HG02840 (cell line): ENCODE results near the gene ERLEC1.
"Not testable (repeated sequence)": the region's sequence is repeated elsewhere in the genome, so short reads cannot be mapped to it uniquely, and the experiment has no call there.

ENCODE experiments used
- ATAC-seq: cut with Tn5 transposase; IDR thresholded peaks from one replicate; pipeline ENCODE4 v1.9.1; 2021; ENCODE audit warnings: mild to moderate bottlenecking, moderate library complexity, moderate number of reproducible peaks; ENCODE audit not compliant: unreplicated experiment, low FRiP score

The ERLEC1 gene

DNA sequence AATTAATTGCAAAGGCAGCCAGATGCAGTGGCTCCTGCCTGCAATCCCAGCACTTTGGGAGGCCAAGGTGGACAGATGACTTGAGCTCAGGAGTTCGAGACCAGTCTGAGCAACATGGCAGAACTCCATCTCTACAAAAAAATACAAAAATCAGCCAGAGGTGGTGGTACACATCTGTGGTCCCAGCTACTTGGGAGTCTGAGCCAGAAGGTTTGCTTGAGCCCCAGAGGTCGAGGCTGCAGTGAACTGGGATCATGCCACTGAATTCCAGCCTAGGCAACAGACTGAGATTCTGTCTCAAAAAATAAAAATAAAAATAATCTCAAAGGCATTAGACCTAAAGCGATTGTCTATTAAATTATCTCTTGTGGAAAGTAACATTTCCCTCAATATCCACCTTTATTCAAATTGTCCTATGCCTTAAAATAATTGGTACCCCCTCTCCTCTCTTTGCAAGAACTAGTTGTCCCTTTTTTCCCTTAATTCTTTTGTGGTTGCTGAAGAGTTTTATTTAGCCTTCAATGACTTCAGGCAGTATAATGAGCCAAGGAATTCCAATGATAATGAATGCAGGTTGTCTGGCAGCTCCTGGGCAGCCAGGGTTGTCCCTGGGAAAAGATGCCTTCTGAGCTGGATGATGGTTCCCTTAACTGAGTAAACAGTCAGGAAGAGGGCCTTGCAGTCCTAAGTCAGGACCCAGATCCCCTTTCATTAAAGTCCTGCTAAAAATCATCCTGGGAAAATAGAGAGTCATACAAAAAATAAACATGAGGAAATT is 40.7 kb downstream of the ERLEC1 start:
- ATAC-seq, result no peak

DNA sequence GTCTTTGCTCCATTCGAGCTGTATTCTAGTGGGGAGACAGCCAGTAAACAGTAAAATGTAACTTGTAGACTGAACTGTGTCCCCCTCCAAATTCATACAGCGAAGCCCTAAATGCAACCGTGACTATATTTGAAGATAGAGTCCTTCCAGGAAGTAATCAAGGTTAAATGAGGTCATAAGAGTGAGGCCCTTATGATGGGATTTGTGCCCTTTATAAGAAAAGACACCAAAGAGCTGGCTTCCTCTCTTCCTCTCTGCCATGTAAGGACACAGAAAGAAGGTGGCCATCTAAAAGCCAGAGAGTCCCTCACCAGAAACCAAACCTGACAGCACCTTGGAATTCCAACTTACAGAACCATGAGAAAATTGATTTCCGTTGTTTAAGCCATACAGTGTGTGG is 41.5 kb downstream of the ERLEC1 start:
- no peak for ATAC-seq

GRCh38 chr2:53829273-53829979 is 42.6 kb downstream of the ERLEC1 start:
- ATAC-seq, result no peak

DNA sequence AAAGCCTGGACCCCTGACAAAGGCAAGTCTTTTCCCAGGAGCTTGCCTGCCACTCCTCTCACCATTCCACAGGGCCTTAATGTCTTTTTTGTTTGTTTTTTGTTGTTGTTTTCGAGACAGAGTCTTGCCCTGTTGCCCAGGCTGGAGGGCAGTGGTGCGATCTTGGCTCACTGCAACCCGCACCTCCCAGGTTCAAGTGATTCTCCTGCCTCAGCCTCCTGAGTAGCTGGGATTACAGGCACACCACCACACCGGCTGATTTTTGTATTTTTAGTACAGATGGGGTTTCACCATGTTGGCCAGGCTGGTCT is 43.1 kb downstream of the ERLEC1 start:
- not testable (repeated sequence) for ATAC-seq

- no peak for ATAC-seq
Observed at GRCh38 chr2:53840580-53840979, 53.7 kb downstream of the ERLEC1 start.

GRCh38 chr2:53841651-53842050 is 54.8 kb downstream of the ERLEC1 start:
- not testable (repeated sequence) for ATAC-seq

GRCh38 chr2:53842891-53843290 is 56.0 kb downstream of the ERLEC1 start:
- no peak for ATAC-seq

GRCh38 chr2:53843595-53843994 is 56.8 kb downstream of the ERLEC1 start:
- no peak for ATAC-seq

GRCh38 chr2:53848062-53848461 is 61.2 kb downstream of the ERLEC1 start:
- no peak for ATAC-seq

- not testable (repeated sequence) for ATAC-seq
Observed at GRCh38 chr2:53851052-53851757, 64.4 kb downstream of the ERLEC1 start.

- no peak for ATAC-seq
Observed at GRCh38 chr2:53852532-53852931, 65.7 kb downstream of the ERLEC1 start.

- no peak for ATAC-seq
Observed at GRCh38 chr2:53854678-53855077, 67.8 kb downstream of the ERLEC1 start.

DNA sequence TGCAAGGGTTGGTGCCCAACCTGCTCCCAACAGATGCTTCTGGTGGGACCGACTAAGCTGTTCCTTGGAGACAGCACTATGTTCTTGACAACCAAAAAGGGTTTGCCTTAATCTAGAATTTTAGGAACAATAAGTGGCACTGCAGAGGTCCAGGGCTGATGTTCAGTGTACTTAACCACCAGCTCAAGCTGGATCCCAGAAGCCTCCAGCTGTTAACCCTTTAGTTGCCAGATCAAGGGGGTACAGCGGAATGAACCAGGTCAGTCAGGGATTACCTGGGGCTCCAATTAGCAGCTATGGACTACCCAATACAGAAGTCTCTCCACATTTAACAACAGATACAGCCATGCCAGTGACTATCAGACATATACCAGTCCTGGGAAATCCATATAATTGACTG is 69.4 kb downstream of the ERLEC1 start:
- ATAC-seq, result no peak

GRCh38 chr2:53859206-53860181 is 72.7 kb downstream of the ERLEC1 start, which contains the start of gene GPR75:
TSS of gene GPR75 (minus strand) at chr2:53859967. CDS start at chr2:53854756, 5,211 bp downstream.
- no peak for ATAC-seq

DNA sequence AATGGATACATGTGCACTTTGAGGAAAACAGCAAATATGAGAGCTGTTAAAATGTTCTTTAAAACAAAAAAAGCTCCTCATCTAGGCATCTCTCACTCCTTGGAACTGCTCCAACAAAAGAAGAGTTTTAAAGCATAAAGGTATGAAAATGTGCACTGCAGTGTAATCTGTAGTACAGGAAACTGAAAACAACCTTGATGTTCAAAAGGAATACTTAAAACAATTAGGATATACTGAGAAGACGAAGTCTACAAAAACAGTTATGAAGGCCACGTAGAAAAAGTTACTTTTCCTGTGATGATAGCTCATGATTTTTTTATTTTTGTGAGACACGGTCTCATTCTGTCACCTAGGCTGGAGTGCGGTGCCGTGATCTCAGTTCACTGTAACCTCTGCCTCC is 75.0 kb downstream of the ERLEC1 start:
- no peak for ATAC-seq

DNA sequence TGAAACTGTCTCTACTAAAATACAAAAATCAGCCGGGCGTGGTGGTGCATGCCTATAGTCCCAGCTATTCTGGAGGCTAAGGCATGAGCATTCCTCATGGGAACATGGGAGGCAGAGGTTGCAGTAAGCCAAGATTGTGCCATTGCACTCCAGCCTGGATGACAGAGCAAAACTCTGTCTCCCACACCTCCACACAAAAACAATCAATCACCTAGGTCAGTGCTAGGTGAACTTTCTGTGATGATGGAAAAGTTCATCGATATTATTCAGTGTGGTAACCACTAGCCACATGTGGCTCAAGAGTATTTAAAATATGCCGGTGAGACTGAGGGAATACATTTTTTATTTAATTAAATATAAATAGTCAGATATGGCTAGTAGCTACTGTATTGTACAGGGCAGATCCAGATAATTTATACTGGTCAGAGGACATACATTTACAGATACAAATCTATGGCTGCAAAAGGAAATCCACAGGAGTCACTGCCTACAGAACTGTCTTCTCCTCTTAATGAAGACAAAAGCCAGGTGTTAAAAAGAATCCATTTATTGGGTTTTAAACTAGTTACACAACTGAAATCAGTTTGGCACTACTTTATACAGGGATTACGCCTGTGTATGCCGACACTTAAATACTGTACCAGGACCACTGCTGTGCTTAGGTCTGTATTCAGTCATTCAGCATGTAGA is 76.8 kb downstream of the ERLEC1 start:
- ATAC-seq, result no peak

GRCh38 chr2:53865264-53865663 is 78.4 kb downstream of the ERLEC1 start:
- no peak for ATAC-seq

DNA sequence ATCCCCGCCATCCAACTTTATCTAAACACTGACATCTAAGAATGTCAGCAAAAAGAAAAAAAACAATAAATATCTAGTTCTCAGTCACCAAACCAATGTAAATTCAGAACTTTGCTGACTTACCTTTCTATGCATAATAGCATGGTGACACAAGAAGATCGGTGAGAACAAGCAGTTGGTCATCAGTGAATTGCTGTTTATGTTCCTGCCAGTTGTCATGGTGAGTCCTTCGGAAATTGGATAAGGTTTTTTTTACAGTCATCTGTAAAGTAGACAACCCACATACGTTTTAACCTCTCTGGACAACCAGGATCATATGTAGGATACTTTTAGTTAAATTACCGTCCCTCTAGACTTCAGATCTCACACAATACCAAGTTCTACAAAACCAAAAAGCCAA is 79.1 kb downstream of the ERLEC1 start:
- no peak for ATAC-seq

GRCh38 chr2:53867169-53867568 is 80.3 kb downstream of the ERLEC1 start:
- ATAC-seq, result no peak

- ATAC-seq, result no peak
Observed at GRCh38 chr2:53867773-53868172, 80.9 kb downstream of the ERLEC1 start.
